HG02678 (cell line): Measurements from ENCODE around the gene GTF2A1.

Experiments
- ATAC-seq: cut with Tn5 transposase; IDR thresholded peaks from one replicate; pipeline ENCODE4 v1.9.1; 2021; ENCODE audit warnings: mild to moderate bottlenecking, moderate library complexity; ENCODE audit not compliant: unreplicated experiment

GTF2A1 gene

DNA sequence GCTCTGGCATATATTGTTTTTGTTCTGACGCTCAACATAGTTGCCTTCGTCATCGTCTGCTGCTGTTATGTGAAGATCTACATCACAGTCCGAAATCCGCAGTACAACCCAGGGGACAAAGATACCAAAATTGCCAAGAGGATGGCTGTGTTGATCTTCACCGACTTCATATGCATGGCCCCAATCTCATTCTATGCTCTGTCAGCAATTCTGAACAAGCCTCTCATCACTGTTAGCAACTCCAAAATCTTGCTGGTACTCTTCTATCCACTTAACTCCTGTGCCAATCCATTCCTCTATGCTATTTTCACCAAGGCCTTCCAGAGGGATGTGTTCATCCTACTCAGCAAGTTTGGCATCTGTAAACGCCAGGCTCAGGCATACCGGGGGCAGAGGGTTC lies 77.0 kb downstream of the GTF2A1 start:
- no peak for ATAC-seq

DNA sequence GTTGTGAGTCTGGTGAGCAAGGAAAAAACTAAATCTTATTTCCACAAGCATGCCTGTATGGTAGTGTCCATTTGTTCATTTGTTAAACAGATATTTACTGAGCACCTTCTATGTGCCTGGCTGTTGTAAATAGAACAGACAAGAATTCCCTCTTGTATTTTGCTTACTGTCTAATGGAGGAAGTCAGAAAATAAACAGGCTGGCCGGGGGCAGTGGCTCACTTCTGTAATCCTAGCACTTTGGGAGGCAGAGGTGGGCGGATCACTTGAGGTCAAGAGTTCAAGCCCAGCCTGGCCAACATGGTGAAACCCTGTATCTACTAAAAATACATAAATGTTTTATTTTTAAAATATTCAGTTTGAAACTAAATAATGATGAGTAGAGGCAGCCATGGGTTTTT lies 79.3 kb downstream of the GTF2A1 start:
- no peak for ATAC-seq

DNA sequence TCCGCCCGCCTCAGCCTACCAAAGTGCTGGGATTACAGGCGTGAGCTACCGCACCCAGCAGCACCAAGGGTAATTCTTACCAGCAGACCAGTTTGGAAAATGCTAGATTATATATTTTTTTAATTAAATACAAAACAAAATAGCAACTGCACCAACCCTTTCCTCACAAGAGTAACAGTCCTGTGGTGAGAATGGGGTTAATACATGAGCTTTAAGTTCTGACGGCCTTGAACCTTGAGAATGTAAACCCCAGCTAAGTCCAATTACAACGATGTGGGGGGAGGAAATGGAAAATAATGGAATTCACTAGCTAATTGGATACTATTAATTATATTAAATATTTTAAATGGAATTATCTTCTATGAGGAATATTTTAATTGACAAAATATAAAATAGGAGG lies 82.3 kb downstream of the GTF2A1 start:
- no peak for ATAC-seq

DNA sequence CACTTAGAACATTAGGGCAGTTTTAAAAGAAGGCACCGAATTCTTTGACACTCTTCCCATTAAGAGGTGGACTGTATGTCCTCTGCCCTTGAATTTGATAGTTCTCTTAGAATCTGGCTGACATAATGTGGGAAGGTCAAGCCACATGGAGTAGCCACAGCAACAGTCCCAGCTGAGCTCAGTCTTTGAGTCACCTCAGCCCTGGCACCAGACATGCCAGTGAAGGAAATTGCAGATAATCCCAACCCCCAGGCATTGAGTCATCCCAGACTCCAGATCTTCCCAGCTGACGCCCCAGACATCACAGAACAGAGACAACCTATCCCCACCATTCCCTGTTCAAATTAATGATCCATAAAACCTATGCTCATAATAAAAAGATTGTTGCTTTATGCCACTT lies 83.4 kb downstream of the GTF2A1 start:
- ATAC-seq: no peak

DNA sequence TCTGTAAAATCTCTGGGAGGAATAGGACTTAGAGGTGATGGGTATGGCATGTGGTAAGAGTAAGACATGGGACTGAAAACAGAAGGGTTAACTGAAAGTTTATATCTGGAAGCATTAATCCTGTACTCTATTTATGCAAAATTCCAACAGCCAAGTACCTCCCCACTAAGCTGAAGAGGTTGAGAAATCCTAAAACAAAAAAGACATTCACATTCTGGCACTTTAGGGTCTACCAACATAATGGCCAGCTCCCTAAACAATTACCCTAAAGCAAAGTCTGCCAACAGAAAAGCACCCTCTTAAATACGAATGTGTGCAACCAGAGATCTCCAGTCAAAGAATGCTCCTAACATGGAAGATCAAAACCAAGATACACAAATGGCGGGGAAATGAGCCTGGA lies 87.4 kb downstream of the GTF2A1 start:
- ATAC-seq: no peak

DNA sequence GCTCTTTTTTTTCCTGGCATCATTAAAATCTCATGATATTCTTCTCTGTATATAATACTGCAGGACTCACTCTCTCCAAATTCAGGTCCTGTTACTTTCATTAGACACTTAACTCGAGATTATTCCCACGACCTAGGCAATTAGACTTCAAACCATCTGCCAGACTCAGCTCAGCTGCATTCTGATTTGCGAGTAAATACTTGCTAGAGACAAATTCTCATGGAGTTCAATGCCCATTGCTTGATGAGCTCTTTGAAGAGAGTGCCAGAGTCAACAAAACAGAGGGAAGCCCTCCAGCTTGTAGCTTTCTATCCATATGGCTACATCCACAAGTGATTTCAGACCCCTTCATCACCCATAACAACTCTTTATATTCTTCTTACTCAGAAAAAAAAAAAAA lies 88.3 kb downstream of the GTF2A1 start:
- ATAC-seq: no peak

DNA sequence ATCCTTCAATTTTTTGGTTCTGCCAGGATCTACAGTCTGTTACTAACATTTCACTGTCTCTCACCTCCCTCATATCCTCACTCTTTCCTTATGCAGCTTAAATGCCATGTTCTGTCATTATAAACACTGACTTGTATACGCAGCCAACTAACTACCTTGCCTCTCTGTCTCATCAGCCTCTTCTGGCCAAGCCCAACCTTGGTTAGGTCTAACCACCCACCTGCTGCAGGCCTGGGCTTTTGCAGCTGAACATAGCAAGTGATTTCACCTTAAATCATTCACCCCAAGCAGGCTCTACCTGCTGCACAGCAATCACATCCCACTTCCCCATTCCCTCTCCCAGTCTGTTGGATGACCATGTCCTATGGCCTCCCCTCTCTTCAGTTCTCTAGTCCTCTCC lies 91.5 kb downstream of the GTF2A1 start:
- ATAC-seq: no peak

DNA sequence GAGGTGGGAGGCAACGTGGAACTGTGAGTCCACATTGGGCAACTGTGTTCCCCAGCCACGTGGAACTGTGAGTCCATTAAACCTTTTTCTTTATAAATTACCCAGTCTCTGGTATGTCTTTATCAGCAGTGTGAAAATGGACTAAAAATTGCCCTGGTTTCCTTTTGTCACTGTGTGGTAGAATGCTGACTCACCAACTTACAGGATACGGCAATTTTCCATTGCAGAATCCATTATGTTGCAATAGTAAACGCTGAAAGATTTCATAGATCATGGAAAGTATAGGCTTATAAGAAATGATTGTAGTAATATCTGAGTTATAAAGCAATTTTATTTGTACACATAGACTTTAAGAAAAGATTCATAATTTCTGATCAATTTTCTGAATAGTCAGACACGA lies 93.0 kb downstream of the GTF2A1 start:
- no peak for ATAC-seq

DNA sequence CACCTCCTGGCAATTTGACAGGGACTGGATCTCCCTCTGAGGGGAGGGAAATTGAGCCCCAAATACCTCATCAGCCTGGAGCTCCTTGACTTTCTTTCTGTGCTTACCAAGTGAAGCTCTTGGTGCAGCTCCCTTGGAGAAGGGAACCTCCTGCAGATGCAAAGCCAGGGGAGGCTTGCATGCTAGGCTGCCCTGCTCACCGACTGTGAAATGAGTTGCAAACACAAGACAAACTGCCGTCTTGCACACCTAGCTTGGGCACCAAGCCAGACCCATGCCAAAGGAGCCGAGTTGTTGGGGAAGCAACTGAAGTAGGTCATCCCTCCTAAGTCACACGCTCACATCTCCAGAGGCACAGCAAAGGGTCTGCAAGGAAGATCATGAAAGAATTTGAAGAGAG lies 95.2 kb downstream of the GTF2A1 start:
- no peak for ATAC-seq
